MCF 10A (cell line): Measurements from ENCODE around the gene BNC1. TPM values are rescaled to one million over a fixed set of nuclear protein-coding genes. Genes with fewer than 3 reads are reported as not detected.
A peak's percentile ranks its signal among the peaks of the same experiment; 100 is the strongest.
"Not testable (repeated sequence)": the region's sequence is repeated elsewhere in the genome, so short reads cannot be mapped to it uniquely, and the experiment has no call there.

ENCODE experiments used
- BruUV-seq: library from RNA; stranded (reverse); fragments of 400-500 nt; replicated peaks from 2 replicates; lab custom pipeline; 2021; lab: Mats Ljungman, UMichigan
- CTCF ChIA-PET: fragments of 300-600 bp; sonication (Branson Sonifier 250); formaldehyde crosslinking; extraction: SDS; loops from one replicate; lab custom pipeline; 2021; ENCODE audit warnings: antibody characterized with exemption, inconsistent platforms; lab: Yijun Ruan, JAX
- POLR2A ChIA-PET: fragments of 300-600, 350-650 bp; sonication (Branson Sonifier 250); formaldehyde crosslinking; extraction: SDS; loops from one replicate; lab custom pipeline; 2020; ENCODE audit warnings: antibody characterized with exemption, inconsistent platforms; lab: Yijun Ruan, JAX
- DNase-seq: peaks from one replicate; pipeline ENCODE4 v3.0.0-alpha.2; 2018; ENCODE audit not compliant: unreplicated experiment
- H3K27ac Mint-ChIP-seq: one replicate; pipeline ENCODE4 v1.8.0; 2022; ENCODE audit warnings: mild to moderate bottlenecking, low read depth, mixed read lengths; ENCODE audit not compliant: unreplicated experiment
- H3K27me3 Mint-ChIP-seq: one replicate; pipeline ENCODE4 v1.8.0; 2022; ENCODE audit warnings: mixed read lengths; ENCODE audit not compliant: insufficient read depth, unreplicated experiment
- H3K36me3 Mint-ChIP-seq: one replicate; pipeline ENCODE4 v1.8.0; 2022; ENCODE audit warnings: mild to moderate bottlenecking, moderate library complexity, mixed read lengths; ENCODE audit not compliant: insufficient read depth, unreplicated experiment
- H3K4me1 Mint-ChIP-seq: one replicate; pipeline ENCODE4 v1.8.0; 2022; ENCODE audit warnings: mixed read lengths; ENCODE audit not compliant: insufficient read depth, unreplicated experiment
- H3K4me3 Mint-ChIP-seq: one replicate; pipeline ENCODE4 v1.8.0; 2022; ENCODE audit warnings: mild to moderate bottlenecking, moderate library complexity, mixed read lengths; ENCODE audit not compliant: unreplicated experiment
- H3K9me3 Mint-ChIP-seq: one replicate; pipeline ENCODE4 v1.8.0; 2022; ENCODE audit warnings: mixed read lengths; ENCODE audit not compliant: unreplicated experiment
- intact Hi-C: fragments of 100-400 bp; cut with micrococcal nuclease; formaldehyde crosslinking; loops from 2 replicates; pipeline ENCODE4 v1.14.1; 2022
- total RNA-seq: library from RNA; stranded (reverse); gene quantifications from 2 replicates; pipeline ENCODE4 v1.2.3, GENCODE V29; 2022
- TF ChIP-seq, protein P1 (sequence below): fragments of 200-600 bp; IDR thresholded peaks from one replicate; pipeline ENCODE4 v1.8.0; 2022; ENCODE audit warnings: antibody characterized with exemption, mild to moderate bottlenecking; ENCODE audit not compliant: unreplicated experiment

Gene BNC1
- total RNA-seq, 1 experiment from 2014 or later: 93.5 TPM

DNA sequence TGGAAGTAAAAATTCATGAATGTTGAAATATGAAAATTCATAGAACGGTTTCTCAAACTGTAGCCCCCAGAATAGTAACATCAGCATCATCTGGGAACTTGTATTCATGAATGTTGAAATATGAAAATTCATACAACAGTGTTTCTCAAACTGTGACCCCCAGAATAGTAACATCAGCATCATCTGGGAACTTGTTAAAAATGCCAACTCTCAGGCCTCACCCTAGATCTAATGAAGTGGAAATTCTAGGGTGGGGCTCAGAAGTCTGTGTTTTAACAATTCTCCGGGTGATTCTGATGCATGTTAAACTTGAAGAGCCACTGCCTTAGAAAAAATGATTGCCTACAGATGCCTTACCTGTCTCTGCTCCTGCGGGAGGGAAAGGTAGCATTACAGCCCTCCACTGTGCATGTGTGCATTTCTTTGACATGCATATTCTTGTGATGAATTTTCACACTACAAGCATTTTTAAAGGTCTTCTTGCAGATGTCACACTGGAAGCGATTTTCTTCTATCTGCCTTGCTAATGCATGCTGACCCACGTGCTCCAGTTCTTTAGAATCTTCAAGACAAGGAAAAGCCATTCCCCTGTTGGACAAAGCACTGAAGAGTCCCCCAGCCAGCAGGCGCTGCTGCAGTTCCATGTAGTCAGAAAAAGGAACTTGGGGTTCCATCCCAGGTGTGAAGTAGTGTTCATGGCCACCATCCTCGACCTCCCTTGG lies 21.7 kb downstream of the BNC1 start:
- intact Hi-C loops: no loop called here
- H3K36me3 Mint-ChIP-seq: peaks cover 100% of the 10 kb centered on the region
- H3K27me3 Mint-ChIP-seq: no peaks in the 10 kb centered on the region
- peak overlapping the region; percentile 64 for H3K27ac Mint-ChIP-seq
- H3K4me3 Mint-ChIP-seq: no peak overlapping the region
- no peak for DNase-seq
- BruUV-seq: no TSS peak
- ChIA-PET POLR2A (interaction anchor here (0.6 to 2.4 kb wide), 3 partner anchors 13 to 117 kb away, joined by 3 to 13 read pairs (median 4); no protein-coding TSS in a partner anchor), CTCF (interaction anchor here (1.3 kb wide), 1 partner anchor 252 kb away, joined by 4 read pairs; no protein-coding TSS in a partner anchor)
- TF ChIP-seq, protein P1, sequence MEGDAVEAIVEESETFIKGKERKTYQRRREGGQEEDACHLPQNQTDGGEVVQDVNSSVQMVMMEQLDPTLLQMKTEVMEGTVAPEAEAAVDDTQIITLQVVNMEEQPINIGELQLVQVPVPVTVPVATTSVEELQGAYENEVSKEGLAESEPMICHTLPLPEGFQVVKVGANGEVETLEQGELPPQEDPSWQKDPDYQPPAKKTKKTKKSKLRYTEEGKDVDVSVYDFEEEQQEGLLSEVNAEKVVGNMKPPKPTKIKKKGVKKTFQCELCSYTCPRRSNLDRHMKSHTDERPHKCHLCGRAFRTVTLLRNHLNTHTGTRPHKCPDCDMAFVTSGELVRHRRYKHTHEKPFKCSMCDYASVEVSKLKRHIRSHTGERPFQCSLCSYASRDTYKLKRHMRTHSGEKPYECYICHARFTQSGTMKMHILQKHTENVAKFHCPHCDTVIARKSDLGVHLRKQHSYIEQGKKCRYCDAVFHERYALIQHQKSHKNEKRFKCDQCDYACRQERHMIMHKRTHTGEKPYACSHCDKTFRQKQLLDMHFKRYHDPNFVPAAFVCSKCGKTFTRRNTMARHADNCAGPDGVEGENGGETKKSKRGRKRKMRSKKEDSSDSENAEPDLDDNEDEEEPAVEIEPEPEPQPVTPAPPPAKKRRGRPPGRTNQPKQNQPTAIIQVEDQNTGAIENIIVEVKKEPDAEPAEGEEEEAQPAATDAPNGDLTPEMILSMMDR: no peak
- H3K4me1 Mint-ChIP-seq: peaks cover 3% of the 10 kb centered on the region
- H3K9me3 Mint-ChIP-seq: no peaks in the 10 kb centered on the region

DNA sequence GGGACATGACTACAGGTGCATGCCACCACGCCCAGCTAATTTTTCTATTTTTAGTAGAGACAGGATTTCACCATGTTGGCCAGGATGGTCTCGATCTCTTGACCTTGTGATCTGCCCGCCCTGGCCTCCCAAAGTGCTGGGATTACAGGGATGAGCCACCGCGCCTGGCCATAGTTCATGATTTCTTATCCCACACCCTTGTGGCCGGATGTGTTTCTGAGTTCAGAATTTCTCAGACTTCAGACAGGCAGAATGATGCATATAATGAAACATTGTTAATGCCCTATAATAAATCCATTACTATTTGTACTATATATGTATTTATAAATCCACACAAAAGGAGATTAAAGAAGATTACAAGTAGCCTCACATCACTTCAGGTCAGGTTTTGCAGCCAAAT lies 22.3 kb downstream of the BNC1 start:
- ChIA-PET CTCF (interaction anchor here (2.3 kb wide), 1 partner anchor 14 kb away, joined by 8 read pairs; no protein-coding TSS in a partner anchor), POLR2A (interaction anchor here (0.7 to 1.8 kb wide), 3 partner anchors 9 to 18 kb away, joined by 3 to 6 read pairs (median 3); no protein-coding TSS in a partner anchor)
- DNase-seq, H3K4me3 Mint-ChIP-seq, H3K27me3 Mint-ChIP-seq, H3K4me1 Mint-ChIP-seq, H3K27ac Mint-ChIP-seq, H3K9me3 Mint-ChIP-seq, intact Hi-C loops, BruUV-seq: not testable (repeated sequence)
- peaks cover 100% of the 10 kb centered on the region for H3K36me3 Mint-ChIP-seq

DNA sequence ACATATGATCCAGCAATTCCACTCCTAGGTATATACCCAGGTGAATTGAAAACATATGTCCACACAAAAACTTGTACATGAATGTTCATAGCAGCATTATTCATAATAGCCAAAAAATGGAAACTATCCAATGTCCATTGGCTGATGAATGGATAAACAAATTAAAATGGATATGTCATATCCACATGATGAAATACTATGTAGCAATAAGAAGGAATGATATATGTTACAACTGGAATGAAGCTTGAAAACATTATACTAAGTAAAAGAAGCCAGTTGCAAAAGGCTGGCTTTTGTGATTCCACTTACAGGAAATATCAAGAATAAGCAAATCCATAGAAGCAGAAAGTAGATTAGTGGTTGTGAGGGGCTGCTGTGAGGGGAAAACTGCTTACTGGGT lies 33.7 kb downstream of the BNC1 start:
- Mint-ChIP-seq H3K4me3 (peak overlapping the region; percentile 24), H3K9me3 (no peaks in the 10 kb centered on the region), H3K36me3 (peaks cover 31% of the 10 kb centered on the region), H3K27me3 (no peaks in the 10 kb centered on the region), H3K4me1 (peaks cover 27% of the 10 kb centered on the region), H3K27ac (peak overlapping the region; percentile 56)
- TF ChIP-seq, protein P1: no peak
- no TSS peak for BruUV-seq
- intact Hi-C loops: no loop called here
- ChIA-PET POLR2A (interaction anchor here (0.7 to 5.7 kb wide), 11 partner anchors 11 to 186 kb away, joined by 3 to 45 read pairs (median 4); no protein-coding TSS in a partner anchor), CTCF (interaction anchor here (5.2 to 11.0 kb wide), 2 partner anchors 130 to 186 kb away, joined by 114 to 234 read pairs; no protein-coding TSS in a partner anchor)
- peak; percentile 56 for DNase-seq

DNA sequence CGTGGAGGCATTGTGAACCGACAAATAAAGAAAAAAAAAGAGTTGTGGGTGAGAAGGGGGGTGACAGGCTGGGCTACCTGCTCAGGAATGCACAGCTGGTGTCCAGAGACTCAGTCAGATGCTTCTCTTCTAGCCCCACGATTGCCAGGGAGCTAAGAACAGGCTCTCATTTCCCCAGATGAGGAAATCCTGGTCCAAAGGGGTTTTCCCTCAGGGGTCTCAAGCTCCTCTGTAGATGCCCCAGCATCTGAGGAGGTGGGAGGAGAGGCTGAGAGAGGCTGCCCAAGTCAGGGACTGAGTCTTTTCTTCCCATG lies 35.5 kb downstream of the BNC1 start:
- POLR2A ChIA-PET: interaction anchor here (0.7 to 5.7 kb wide), 11 partner anchors 30 to 312 kb away, joined by 3 to 45 read pairs (median 5); no protein-coding TSS in a partner anchor
- no TSS peak for BruUV-seq
- DNase-seq: no peak
- CTCF ChIA-PET: interaction anchor here (0.6 to 11.0 kb wide), 43 partner anchors 12 to 633 kb away, joined by 3 to 234 read pairs (median 5); no protein-coding TSS in a partner anchor
- intact Hi-C loops: loop anchor here (2.0 to 10.0 kb wide), 2 partner anchors 132 to 786 kb away; no protein-coding TSS in a partner anchor
- peaks cover 27% of the 10 kb centered on the region for H3K4me1 Mint-ChIP-seq
- H3K27me3 Mint-ChIP-seq: no peaks in the 10 kb centered on the region
- H3K9me3 Mint-ChIP-seq: no peaks in the 10 kb centered on the region
- TF ChIP-seq, protein P1: no peak
- H3K4me3 Mint-ChIP-seq: no peak overlapping the region
- H3K36me3 Mint-ChIP-seq: peaks cover 13% of the 10 kb centered on the region
- H3K27ac Mint-ChIP-seq: no peak overlapping the region
